ENCODE data around the gene PTGIS.
"Not testable (repeated sequence)": the region's sequence is repeated elsewhere in the genome, so short reads cannot be mapped to it uniquely, and the experiment has no call there.

PTGIS gene

DNA sequence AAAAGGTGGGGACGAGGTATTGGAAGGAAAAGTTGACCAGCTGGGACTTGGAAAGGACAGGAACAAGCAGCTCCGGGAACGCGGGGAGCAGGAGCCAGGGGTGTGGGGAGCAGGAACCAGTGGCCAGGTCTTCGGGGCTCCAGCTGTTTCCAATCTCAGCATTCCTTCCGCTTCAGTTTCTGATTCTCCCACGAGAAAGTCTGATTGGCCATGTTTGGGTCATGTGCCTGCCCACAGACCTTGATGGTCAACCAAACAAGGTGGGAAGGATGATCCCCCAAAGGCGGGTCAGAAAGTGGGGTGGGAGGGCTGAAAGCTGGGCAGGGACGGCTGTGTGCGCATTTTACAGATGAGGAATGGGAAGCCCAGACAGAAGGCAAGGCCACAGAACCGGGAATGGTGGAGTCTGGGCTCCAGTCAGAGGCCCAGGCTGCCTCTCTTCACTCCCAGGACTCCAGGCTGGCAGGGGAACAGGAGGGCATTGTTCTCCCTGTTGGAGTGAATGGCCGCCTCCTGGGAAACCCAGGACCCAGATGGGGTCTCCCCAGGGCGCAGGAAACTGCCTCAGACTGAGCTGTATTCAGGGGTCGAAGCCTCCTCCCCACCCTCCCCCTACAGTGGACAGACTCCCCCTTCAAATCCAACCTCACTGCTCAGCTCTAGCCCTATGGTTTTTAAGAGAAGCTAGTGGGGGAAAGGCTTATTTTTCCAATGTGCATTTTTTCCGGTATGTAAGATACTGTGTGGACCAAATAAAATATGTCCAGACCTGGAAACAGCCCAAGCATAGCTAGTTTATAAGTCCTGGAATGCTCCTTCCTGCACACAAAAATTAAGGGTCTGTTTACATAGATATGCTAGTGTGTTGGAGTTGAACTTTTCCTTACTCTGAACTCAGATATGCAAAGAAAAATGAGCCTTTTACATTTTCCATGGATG lies 12.2 kb upstream of the PTGIS start:
- DNase-seq, result no peak

DNA sequence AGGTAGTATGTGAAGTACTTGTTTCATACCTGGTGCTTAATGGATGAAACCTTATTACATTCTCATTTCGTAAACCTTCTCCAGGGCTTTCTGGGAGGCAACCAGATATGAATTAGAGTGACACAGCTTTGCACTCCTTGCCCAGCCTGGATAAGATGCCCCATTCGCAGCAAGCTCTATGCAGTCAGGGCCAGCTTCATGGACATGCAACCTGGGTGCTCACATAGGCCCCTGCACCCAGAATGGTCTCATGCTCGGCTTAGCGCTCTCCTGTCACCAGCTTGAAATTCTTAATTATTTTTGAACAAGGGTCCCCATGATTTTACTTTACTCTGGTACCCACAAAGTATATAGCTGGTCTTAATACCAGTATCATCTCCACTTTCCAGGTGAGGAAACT lies 11.3 kb upstream of the PTGIS start:
- DNase-seq, result no peak

DNA sequence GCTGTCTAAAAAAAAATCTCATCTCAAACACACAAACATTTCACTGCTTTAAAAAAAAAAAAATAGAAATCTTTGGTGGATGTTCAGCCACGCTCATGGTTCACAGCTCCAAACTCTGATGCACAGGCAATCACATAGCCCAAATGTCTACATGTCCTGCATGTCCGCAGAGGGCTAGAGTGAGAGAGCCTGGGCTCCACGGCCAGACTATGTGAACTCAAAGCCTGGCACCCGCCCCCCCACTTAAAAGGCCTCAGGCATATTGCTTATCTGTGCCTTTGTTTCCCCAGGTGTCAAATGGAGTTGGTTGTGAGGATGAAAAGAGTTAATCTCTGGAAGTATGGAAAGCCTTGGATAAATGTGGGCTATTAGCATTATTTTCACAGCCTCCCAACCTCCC lies 10.5 kb upstream of the PTGIS start:
- no peak for DNase-seq

DNA sequence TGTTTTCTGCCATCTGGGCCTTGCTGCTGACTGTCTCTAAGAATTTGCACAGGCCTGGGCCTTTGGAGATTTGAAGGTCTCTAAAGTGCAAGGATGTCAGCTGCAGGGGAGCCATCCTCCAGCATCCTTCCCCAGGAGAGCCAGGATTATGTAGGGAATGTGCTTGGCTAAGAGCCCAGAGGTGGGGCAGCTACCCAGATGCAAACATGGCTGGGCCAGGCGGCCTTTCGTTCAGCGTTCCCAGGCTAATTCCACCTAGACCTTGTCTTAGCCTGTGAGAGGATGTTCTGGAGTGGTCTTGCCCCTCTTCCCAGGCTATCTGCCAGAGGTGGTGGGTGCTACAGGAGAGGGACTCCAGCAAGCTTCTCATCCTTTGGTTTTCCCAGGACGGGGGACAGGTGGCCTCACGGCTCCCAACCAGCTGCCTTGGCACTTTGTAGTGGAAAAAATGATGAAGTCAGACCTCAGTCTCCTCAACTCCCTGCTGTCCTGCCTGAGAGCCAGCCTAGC lies 7.7 kb upstream of the PTGIS start:
- DNase-seq, result no peak

DNA sequence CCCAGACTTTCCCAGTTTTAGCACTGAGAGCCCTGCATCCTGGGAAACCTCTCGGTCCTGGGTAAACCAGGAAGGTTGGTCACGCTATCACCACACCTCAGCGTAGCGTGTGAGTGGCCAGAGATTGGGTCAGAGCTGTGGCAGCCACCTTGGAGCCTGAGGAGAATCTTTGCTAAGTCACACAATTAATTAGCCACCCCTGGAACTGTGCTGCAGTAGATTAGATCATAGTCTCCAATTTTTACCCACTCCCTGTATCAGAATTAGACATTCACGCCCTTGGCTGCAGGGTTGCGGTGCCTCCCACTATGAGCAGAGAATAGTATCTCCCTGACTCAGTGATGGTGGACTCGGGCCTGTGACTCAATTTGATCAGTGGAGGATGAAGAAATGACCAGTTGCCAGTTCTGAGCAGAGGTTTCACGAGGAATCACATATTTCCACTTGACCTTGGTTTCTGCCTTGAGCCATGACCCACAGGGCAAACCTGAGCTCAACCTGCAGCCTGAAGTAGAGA lies 6.0 kb upstream of the PTGIS start:
- no peak for DNase-seq

DNA sequence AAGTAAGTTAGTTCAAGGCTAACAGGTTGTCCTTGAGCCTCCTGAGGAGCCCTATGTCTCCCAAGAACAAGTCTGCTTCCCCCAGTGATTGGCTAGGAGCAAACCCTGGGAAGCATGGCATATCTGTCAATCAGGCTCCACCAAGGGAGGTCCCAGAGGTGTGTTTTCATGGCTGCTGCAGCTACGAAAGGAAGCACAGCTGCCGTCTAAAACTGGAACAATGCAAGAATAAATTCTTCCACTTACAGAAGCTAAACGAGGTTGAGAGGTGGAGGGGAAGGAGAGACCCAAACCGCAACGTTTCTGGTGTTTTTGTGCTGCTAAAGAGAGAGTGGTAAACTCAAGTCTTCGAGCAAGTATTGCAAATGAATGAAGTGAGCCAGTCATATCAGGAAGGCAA lies 4.9 kb upstream of the PTGIS start:
- DNase-seq, result no peak

DNA sequence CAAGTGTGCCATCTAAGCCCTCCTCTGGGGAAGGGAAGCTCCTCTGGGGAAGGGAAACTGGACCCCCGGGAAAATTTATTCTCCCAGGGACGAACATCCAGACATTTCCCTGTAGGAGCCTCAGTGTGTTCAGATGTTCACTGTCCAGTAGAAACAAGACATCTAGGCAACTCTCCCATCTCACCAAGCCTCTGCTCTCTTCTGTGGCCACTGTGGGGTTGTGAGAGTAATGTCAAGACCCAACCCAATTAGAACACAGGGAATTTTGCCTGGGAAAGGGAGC lies 3.6 kb upstream of the PTGIS start:
- no peak for DNase-seq

DNA sequence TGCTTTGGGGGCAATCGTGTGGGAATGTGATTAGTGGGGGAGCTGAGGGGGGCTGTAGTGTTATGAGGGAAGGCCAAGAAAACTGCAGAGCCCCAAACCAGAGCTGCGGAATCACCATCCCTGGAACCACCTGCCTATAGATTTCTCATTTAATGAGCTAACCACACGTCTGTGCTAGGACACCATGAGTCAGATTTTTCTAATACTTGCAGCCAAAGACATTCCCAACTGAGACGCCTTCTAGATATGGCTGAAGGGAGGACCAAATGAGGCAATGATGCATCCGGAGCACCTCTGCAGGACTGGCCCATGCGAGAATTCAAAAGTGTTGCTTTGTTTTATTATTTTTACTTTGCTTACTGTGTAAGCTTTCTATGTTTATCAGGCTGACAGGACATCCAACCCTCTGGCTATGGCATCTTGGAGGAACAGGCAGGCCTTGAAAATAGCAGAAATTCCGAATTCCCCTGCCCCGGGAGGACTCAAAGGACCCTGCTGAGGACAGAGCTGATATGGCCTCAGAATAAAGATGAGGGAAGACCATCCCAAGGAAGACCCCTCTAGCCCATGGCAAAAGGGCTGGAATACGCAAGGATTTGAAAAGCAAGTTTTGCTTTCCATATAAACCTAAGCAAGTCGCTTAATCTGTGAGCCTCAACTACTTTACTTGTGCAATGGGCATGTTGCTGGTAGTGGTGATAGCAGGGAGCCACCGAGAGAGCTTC lies 3.1 kb upstream of the PTGIS start:
- DNase-seq, result no peak

DNA sequence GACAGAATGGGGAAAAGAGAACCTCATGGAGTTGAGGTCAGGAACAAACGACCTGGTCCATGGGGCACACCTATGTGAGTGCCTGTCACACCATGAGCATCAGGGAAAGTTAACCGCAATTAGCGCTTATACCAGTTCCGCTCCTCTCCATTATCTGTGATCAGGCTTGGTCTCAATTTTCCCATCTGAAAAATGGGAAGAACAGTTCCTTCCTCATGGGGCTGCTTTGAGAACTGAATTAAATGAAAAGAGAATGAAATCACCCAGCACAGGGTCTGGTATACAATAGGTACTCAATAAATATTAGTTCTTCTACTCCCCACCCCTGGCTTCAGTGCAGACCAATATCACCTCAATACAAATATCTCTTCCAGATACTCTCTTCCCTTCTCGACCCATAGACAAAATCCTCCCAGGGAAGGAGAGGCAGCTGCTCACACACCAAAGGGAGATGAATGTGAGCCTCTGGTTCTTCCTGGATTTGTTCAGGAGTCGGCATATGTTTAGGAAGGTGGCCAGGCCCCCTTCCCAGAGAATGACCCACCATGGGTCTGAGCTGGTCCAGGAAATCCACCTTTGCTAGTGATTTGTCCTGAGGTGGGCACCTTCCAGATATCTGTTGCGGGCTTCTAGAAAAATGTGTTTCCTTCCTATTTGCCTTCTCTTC lies 2.4 kb upstream of the PTGIS start:
- no peak for DNase-seq

DNA sequence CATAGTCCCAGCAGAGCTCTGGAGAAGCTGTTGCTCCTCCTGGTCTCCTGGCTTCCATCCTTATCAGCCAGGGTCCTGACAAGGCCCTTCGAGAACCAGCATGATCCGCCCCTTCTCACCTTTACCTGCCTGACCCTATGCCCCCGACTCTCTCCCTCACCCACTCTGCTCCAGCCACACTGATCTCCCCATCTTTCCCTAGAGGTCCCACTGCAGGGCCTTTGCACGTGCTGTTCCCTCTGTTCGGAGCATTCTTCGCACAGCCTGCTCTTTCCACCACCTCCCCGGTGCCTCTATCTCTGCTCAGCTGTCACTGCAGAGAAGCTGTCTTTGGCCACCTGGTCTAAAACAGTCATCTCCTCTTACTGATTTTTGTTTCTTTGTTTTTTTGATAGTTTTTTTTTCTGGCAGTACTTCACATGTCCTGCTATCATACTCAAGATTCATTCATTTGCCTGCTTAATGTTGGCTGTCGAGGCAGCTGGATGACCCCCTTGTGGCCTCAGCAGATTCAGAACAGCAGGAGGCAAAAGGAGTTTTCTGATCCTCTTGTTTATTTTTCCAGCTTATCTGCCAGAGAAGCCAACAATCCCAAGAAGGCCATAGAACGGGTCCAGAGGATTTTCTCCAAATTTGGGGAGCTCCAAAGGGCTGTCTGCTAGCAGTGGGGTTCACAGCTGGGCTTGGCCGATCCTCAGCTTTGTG lies 1.6 kb upstream of the PTGIS start:
- no peak for DNase-seq

DNA sequence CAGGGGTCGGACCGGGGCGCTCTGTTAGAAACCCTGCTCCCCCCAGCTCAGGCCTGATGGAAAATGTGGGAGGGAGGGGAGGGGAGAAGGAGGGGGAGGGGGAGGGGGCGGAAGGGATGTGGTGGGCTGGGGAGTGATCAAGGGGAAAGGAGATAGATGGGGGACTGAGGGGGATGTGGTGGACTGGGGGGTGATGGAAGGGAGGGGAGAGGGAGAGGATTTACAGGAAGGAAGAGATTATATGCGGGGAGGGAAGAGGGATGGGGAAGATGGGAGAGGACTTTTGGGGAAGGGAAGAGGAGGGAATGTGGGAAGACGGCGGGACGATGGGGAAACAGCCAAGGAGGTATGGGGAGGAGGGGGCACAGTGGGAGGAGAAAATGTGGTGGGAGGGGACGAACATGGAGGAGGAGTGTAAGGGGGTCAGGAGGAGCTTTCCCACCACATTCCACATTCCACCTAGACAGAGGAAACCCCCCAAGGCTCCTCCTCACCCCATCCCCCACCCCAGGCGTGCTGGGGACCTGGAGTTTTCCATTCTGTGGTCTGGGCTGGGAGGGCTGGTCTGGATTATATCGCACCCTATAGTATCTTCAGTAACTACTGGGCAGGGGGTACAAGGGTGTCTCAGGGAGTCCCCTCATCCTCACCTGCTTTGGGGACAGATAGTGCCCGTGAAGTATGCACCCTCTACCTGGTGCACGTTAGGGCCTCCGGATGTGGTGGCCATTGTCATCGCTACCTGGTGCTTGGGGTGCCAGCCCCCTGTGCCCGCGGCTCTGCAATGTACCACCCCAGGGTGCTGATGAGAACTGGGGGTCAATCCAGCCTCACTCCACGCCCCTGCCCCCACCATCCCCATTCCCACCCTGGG lies 578 bp upstream of the PTGIS start:
- DNase-seq, result no peak

DNA sequence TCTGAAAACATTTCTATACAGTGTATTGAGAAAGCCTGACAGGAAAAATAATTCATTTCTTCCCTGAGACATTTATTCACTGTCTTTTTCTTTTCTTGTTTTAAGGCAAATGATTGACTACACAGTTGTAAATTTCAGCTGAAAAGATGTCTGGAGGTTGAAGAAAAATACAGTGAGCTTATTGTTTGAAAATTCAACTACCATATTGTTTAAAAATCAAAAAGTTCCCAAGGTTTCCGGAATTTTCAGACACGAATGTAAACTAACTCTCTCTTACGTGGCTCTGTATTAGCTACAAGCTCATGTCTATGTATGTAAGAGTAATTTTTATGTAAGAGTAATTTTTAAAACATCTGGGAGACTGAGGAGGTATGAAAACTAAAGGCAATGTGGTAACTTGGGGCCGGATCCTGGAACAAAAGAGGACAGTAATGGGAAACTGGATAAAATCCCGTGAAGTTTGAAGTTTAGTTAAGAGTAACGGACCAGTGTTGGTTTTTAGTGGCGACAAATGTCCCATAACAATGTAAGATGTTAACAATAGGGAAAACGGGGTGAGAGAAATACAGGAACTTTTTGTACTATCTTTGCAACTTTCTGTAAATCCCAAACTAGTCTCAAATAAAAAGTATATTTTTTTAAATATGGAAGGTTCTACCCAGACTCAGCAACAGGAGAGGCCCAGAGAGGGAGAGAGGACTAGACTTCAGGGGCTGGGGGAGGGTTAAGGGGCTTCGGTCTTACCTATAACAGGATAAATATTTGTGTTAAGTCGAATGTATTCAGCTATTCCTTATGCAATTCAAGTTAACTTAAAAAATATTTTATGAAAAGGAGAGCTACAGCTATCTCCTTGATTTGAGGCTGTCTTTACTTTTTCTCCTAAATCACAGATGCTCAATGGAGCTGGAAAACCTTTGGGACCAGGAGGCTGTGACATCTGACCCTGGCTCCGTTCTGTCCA lies 1.3 kb downstream of the PTGIS start:
- no peak for DNase-seq

DNA sequence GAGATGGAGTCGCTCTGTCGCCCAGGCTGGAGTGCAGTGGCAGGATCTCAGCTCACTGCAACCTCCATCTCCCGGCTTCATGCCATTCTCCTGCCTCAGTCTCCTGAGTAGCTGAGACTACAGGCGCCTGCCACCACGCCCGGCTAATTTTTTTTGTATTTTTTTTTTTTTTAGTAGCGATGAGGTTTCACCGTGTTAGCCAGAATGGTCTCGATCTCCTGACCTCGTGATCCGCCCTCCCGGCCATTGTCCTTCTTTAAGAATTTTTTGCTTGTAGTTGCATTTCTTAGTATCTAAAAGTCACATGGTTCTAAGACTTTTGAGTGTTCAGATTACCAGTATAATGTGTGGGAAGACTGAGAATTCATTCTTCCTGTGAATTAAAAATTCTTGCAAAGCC lies 2.9 kb downstream of the PTGIS start:
- DNase-seq, result not testable (repeated sequence)

DNA sequence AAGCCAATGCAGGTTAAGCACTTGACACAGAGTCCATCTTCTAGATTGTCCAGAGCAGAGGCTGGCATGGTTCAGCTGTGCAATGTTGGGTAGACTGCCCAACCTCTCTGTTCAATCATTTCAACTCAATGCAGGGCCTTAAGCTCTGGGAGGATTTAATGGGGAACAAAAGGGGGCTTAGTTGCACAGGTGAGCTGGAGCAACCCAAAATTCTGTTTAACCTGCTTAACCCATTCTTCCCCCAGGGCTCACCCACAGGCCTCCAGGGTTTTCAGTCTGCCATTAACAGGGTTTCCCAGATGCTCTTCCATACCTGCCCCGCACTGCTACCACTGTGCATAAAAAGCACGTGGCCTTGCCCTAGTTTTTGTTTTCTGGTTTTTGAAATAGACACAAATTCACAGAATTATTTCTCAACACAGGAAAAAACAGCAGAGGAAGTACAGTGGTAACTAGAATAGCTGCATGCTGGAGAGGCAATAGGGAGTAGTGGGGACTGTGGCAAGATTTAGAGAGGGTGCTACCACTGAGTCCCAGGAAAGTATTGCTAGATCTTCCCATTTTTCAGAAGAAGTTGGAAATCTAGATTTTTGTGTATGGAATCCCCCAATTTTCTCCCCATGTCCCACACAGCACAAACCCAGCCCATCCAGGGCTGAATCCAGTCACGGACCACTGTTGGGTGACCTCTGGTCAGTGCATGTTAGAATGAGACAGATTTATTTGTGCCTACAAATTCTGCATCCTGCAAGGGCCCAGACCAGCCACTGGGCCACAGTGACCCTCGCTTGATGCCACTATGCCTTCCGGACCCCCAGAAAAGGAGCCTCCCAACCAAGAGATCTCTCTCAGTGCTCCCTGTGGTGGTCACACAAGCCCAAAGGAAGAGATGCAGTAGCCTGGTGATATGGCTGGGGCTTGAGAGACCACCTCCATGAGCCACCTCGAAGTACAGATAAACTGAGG lies 4.6 kb downstream of the PTGIS start:
- DNase-seq, result no peak

DNA sequence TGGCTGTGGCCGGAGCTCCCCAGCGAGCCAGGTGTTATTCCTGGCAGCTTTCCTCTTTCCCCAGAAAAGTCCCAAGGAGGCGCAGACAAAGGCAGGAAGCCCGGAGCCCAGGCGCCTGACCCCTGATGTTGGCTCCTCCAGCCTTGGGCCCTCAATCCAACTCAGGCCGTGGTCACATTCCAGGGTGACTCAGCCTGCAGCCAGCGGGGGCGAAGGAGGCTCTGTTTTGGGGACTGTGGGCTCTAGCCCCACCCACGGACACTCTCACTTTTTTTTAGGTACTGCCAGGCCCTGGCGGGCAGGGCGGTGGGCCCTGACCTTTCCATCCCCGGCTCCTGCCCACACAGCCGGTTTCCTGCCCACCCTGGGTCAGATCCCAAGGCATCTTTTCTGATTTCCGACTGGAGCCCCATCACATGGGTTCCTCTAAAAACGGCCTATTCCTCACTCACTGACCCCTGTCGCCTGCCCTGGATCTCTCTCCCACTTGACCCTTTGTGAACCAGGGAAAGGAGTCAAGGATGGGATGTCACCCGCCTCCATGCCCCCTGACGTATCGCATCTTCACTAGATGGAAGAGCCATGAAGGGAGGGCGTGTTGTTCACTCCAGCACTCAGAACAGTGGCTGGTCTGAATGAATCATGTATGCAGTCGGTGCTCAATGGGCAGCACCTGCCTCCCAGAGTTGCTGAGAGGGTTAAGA lies 5.5 kb downstream of the PTGIS start:
- no peak for DNase-seq

DNA sequence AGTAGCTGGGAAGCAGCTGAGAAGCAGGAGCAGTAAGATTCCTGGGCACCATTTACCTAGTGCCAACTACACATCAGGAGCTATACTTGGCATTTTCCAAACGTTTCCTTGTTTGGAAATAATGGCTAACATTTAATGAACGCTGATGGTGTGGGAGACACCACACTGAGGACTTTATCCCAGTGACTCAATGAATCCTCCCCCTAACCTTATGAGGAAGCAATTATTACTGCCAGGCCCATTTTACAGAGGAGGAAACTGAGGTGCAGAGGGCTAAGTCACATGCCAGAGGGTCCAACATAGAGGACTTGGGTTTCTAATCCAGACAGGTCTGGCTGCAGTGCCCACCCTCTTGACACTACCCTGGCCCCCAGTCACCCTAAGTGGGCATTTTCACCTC lies 6.1 kb downstream of the PTGIS start:
- no peak for DNase-seq

DNA sequence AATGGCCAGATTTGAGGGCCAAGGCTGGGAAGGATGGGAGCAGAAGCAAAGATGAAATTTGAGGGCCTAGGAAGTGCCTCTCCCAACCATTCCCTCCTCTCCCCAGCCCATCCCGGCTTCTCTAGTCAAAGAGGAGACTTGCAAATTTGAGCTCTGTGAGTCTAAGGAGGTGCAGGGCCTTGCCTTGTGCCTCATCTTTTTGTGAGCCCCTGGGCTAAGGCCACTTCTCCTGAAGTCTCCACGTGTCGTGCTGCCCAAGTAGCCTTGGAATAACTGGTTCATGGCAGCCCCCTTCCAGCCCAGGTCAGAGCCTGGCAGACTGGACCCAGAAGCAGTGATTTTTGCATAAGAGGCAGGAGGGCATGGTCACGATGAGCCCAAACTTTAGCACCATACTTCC lies 6.7 kb downstream of the PTGIS start:
- DNase-seq, result no peak

DNA sequence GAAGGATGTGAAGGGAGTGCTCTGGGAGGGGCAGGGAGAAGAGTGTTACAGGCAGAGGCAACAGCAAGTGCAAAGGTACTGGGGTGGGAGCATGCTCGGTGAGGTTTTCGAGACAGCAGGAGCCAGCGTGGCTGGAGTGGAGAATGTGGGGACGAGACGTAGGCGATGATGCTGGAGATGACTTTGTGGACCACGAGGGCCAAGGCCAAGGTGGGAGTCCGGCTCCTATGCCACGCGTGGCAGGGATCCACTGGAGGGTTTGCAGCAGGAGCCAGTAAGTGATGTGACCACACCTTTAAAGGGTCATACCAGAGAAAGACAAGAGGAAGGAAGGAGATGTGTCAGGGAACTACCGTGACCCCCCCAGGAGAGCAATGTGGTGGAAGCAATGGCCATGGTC lies 7.3 kb downstream of the PTGIS start:
- no peak for DNase-seq

DNA sequence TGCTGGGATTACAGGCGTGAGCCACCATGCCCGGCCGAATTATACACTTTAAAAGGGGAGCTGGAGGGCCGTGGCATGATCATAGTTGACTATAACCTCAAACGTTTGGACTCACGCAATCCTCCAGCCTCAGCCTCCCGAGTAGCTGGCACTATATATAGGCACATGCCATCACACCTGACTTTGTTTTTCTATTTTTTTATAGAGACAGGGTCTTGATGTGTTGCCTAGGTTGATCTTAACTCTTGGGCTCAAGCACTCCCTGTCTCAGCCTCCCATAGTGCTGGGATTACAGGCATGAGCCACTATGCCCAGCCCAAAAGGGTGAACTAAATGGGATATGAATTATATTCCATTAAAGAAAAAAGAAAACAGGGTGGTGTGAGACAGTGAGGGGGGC lies 7.8 kb downstream of the PTGIS start:
- DNase-seq, result no peak

All from T-helper 9 cell (primary cell).